ENCODE results near the gene ANAPC2.
"Not testable (repeated sequence)": the region's sequence is repeated elsewhere in the genome, so short reads cannot be mapped to it uniquely, and the experiment has no call there.

ANAPC2 gene

DNA sequence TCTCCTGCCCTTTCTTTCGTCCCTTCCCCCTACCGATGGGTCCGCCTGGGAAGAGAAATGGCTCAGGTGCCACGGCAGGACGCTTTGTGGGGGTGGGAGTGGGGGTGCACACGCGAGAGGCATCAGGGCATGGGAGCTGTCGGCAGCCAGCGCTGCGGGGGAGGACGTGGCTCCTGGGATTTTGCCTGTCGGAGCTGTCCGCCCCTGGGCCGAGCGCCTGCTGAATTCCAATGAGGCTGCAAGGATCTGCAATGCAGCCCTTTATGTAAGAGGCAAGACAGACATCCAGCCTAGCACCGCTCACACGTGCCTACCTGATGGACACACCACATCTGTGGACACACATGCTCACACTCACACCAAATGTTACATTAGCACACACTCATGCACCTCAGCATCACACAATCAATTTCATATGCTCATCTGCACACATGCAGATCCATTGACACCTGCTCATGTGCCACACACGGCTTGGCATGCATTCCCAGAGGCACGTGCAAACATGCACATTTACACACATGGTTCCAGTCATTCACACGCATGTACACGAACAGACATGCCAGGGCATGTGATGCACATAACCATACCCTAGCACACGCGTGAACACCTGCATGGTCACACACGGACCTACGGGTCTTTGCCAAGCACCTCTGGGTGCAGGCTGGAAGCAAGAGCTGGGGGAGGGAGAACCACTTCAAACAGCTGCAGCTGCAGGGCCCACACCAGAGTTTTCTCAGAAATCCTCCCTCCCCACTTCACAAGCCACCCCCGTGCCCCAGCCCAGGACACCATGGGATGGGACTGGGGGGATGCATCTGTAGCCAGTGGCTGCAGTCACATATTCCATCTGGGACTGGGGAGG, 48.0 kb downstream of the ANAPC2 start:
- no peak for DNase-seq

DNA sequence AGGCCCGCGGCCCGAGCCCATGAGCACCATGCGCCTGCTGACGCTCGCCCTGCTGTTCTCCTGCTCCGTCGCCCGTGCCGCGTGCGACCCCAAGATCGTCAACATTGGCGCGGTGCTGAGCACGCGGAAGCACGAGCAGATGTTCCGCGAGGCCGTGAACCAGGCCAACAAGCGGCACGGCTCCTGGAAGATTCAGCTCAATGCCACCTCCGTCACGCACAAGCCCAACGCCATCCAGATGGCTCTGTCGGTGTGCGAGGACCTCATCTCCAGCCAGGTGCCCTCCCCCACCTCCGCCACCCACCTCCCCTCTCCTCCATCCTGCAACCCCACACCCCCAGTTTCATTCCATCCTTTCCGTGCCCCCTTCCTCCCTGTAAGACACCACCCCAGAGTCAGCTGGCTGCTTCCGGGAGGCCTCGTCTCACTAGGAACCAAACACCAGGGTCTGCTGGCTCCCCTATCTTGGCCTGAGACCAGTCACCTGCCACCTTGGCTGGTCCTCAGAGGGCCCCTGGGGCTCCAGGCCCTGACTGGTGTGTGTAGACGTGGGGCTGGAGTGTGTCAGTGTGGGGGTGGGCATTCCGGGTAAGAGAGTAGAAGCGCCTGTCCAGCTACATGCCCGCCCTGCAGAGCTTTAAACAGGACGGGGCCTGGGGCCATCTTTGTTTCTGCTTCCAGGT, 48.8 kb downstream of the ANAPC2 start:
- DNase-seq, result no peak

DNA sequence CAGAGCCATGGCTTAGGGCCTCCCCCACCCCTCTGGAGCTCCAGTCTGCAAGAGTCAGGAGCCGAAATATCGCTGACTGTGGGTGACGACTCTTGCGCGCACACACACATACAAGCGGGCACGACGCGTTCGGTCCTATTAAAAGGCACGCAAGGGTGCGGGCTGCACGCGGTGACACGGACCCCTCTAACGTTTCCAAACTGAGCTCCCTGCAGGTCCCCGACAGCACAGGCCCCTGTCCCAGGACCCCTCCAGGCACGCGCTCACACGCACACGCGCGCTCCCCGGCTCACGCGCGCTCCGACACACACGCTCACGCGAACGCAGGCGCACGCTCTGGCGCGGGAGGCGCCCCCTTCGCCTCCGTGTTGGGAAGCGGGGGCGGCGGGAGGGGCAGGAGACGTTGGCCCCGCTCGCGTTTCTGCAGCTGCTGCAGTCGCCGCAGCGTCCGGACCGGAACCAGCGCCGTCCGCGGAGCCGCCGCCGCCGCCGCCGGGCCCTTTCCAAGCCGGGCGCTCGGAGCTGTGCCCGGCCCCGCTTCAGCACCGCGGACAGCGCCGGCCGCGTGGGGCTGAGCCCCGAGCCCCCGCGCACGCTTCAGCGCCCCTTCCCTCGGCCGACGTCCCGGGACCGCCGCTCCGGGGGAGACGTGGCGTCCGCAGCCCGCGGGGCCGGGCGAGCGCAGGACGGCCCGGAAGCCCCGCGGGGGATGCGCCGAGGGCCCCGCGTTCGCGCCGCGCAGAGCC, 49.5 kb downstream of the ANAPC2 start, which contains the start of gene GRIN1:
Gene GRIN1, plus strand, starts transcription at position 433 of the 746 bp plus-strand sequence. CDS start 333 bp downstream, outside the sequence.
- DNase-seq, result no peak

DNA sequence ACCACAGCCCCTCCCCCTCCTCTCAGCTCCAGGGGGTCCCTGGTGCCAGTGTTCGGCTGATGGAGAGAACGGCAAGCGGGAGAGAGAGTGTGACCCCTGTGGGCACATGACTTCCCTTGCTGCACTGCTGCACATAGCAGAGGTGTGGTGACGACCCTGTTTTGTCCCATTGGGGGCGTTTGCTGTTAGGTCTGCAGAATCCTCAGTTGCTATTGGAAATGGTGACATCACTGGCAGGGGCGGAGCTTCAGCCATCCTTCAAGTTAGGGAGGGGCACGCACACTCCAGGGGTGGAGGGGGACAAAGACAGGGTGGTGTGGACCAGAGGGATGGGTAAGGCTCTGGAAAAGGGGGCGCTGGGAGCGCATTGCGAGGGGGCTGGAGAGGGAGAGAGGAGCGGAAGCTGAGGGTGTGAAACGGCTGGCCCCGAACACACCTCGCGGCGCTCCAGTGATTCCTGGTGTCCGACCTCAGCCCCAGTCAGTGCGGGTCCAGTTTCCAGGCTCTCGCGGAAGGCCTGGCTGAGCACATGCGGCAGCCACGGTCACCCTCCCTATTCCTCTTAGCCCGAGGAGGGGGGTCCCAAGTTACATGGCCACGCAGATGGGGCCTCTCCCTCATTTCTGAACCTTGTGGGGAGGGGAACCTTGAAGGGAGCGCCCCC, 50.2 kb downstream of the ANAPC2 start:
- no peak for DNase-seq

DNA sequence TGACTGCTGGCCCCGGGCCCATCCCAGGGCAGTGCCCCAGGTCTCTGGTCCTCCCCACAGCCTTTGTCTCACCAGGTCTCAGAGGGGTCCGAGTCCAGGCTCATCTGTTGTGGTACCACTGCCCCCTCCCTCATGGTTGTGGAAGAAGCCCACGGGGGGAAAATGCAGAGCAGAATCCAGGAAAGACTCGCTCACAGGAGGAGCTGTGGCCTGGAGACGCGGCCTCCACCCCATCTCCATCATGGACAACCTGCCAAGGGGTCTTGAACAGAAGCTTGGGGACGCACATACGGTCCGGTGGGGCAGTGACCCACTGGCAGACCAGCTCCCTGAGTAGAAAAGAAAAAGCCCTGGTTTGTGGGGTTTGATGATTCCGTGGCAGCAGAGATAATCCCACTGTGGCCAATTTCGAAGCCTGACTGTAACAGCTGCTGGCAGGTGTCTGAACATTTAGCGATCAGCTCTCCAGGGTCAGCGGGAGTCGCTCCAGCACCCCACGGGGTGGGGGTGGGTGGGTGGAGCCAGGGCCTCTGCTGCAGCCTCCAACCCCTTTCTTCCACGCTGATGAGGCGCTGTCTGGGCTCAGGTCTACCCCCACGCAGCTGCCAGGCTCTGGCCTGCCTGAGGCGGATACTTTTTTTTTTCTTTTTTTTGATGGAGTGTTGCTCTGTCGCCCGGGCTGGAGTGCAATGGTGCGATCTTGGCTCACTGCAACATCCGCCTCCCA, 51.3 kb downstream of the ANAPC2 start:
- no peak for DNase-seq

DNA sequence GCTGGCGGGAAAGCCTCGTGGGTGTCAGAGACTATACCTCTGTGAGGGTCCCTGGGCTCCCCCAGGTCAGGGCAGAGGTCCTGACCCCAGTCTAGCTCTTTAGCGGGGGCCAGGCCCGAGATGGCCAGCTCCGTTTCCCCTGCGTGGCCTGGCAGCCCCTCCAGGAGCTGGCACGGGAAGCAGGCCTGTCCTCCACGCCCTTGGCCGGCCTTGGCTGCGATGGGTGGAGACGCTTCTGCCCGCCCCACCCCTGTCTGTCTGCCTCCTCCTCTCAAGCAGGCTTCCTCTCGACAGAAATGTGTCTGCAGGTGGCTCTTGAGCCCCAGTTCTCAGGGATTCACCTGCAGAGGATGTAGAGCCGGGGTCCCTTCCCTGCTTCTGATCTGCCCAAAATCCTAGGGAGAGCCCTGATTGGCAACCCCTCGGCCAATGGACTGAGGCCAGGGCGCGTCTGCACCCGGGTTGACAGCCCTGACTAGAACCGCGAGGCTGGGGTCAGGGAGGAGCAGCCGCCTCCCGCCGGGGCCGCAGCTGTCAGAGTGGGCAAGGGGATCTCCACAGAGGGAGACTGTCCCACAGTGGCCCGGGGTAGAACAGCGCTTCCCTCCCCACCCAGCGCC, 52.0 kb downstream of the ANAPC2 start:
- DNase-seq, result no peak

DNA sequence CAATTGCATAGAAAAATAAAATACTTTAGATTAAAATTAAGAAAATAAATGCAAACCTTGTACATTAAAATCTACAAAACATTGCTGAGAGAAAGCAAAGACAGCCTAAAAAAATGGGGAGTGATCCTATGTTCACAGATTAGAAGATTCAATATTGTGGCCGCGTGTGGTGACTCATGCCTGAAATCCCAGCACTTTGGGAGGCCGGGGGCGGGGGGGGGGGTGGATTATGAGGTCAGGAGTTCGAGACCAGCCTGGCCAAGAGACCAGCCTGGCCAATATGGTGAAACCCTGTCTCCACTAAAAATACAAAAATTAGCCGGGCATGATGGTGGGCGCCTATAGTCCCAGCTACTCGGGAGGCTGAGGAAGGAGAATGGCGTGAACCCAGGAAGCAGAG, 53.2 kb downstream of the ANAPC2 start:
- not testable (repeated sequence) for DNase-seq

DNA sequence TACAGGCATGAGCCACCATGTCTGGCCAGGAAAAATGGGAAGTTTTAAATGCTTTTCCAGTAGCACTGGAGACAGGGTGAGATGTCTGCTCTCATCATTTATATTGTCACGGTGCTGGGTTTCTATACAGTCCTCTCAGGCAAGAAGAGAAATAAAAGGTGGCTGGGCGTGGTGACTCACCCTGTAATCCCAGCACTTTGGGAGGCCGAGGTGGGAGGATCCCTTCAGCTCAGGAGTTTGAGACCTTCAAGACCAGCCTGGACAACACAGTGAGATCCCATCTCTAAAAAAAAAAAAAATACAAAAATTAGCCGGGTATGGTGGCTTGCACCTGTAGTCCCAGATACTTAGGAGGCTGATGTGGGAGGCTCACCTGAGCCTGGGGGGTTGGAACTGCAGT, 54.2 kb downstream of the ANAPC2 start:
- no peak for DNase-seq

DNA sequence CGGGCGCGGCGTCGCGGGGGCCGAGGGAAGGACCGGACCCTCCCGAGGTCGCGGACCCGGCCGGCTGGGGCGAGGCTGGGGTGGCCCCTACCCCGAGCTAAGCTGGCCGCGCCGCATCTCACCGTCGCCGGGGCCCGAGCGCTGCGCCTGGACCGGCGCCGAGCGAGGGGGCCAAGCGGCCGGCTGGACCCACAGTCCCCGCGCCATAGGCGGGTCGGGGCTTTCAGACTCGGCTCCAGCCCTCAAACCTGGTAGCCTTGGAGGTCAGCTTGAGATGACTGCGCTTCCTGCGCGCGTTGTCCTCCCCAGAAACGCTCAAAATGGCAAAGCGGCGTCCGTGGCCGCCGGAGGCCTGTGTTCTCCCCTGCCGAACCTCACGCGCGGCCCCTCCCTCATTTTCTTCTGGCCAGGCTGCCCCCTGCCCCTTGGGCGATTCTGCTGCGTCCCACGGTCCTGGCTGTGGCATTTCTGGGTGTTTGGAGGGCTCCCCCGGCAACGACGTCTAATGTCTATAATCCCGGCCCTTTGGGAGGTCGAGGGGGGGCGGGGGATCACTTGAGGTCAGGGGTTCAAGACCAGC, 58.1 kb downstream of the ANAPC2 start:
- DNase-seq, result no peak

DNA sequence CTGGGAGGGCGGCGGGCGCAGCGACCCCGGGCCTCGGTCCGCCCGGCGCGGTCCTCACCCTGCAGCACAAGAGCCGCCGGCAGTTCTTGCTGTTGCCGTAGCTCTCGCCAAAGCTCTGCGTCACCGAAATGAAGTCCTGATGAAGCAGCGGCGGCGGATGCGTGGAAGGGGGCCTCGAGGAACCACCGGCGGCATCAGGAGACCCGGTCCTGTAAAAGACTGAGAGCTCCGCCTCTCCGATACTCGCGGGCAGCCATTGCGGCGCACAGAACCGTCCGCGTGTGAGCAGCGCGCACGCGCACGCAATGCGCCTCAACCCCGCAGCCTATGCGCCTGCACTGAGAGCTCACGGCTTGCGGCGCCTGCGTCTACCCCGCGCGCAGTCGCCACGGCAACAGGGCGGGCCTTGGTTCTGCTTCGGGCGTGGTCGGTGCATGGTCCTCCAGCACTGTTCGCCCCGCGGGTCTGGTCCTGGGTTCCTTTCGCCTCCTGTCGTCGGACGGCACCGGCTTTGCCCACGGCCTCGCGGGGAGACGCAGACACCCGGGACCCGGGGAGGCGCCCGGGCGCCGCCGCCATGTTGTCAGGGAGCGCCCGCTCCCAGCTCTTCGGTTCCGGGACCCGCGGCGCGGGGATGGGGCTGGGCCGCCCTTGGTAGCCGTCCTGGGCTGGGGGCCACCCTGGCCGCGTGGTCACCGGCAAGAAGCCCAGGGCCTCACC, 58.7 kb downstream of the ANAPC2 start:
- DNase-seq, result peak; percentile 58

DNA sequence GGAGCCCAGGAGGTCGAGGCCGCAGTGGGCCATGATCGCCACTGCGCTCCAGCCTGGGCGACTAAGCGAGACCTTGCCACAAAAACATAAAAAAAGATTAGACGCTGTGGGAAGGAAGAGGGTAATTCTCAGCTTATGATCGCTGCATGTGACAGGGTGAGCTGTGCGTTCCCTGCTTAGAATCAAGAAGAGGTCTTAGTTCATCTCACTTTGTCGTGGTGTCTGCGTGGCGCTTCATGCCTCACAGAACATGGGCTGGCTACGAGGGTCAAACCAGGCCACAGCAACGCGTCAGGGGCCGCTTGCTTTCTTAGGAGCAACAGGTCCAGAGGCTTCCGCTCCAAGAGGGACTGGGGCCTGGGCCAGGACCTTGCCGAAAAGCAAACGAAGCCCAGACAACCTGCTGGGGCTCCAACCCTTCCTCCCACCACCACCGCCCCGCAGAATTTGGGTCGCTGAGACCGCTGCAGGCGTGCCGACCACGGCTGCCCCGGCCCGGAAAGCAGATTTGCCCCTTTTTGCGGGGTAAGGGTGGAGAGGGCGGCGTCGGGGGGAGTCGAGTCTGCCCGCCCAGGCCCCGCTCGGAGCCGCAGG, 59.4 kb downstream of the ANAPC2 start:
- no peak for DNase-seq

DNA sequence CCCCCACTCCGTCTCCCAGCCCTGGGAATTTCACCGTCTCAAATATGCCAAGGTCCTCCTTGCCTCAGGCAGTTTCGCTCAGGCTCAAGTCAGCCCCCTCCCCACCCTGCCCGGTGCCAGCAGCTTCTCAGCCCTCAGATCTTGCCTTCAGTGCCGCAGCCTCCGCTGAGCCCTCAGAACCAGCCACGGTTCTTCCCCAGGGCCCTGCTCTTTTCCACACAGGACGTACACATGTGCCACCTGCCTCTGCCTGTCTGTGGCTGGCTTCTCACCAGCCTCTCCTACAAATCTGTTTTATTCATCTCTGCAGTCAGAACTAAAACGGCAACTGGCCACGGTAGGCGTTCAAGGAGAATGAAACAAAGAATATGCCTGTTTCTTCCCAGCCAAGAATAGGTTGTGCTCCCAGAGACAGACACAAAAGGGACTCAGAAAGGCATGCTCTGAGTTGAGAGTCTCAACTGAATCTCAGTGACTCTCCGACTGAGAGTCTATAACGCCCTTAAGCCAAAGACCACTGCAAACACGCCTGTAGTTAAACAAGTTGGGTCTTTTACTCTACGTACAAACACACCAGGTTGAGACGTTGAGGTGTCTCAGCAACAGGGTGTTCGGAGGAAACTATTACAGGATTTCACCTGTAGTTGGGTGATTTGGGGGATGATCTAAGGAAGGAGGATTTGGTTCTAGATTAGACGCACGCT, 60.0 kb downstream of the ANAPC2 start:
- DNase-seq, result no peak

DNA sequence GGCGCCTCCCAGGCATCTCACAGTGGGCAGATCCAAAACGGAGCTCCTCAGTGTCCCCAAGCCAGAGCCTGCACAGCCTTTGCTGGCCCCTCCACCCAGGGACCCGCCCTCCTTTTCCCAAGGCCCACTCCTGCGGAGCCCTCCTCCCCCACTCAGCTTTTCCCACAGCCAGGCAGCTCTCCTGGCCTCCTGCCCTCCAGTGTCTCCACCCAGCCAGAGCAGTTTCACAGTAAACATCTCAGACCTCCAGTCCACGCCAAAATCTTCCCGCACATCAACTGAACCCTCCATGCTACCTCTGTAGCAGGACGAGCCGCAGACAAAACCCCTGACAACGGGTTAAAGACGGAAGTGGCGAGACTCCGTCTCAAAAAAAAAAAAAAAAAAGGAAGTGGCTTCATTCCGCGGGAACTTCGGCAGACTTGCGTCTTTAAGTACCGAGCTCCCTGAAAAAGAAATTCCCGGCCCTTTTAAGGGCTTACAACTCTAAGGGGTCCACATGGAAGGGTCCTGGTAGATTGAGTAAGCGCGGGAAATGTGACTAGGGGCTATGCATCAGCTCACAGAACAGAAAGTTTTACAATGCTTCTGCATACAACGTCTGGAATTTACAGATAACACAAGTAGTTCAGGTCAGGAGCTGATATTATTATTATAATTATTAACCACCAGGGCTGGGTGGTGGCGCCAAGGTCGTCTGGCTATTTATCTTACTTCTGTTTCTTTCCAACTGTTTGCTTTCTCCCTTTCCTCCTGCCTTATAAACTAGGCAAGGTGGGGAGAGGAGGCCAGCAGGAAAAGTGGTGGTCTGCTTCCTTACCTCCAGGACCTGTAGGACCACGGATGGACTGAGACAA, 60.8 kb downstream of the ANAPC2 start:
- DNase-seq, result no peak

DNA sequence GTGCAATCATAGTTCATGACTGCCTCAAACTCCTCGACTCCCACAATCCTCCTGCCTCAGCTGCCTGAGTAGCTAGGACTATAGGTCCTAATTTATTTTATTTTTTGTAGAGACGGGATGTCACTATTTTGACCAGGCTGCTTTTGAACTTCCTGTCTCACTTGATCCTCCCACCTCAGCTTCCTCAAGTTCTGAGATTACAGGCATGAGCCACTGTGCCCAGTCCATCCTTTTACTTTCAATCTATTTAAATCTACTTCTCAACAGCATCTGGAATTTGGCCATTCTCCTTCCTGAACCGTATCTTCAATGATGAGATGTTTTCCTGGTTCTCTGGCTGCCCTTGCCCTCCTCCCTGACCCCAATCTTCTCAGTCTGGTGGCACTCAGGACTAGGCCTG, 61.6 kb downstream of the ANAPC2 start:
- no peak for DNase-seq

Measured in NCI-H1694 (cell line).